Measurements from ENCODE around the gene PTPRJ.

DNA sequence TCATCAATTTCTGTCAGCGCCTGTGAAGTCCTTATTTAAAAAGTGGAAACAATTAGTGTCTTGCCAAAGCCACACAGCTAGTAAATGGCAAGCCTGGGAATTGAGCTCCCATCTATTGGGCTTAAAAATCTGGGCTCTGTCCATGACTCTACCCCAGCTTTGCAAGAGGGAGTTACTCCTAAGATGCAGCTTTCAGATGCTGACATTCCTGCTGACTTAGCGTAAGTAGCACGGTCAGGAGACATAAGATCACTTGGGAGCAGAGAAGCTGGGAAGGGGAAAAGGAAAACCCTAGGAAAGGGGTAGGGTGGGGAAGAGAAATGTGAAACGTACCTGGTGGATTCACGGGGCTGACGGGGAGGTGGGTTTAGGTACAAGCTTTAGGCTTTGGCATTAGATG lies 200.3 kb downstream of the PTPRJ start:
- no peak for TF ChIP-seq EZH2 (IDR thresholded peaks at IDR 0.05; ENCODE audit: borderline replicate concordance)
- TF ChIP-seq, protein P1, sequence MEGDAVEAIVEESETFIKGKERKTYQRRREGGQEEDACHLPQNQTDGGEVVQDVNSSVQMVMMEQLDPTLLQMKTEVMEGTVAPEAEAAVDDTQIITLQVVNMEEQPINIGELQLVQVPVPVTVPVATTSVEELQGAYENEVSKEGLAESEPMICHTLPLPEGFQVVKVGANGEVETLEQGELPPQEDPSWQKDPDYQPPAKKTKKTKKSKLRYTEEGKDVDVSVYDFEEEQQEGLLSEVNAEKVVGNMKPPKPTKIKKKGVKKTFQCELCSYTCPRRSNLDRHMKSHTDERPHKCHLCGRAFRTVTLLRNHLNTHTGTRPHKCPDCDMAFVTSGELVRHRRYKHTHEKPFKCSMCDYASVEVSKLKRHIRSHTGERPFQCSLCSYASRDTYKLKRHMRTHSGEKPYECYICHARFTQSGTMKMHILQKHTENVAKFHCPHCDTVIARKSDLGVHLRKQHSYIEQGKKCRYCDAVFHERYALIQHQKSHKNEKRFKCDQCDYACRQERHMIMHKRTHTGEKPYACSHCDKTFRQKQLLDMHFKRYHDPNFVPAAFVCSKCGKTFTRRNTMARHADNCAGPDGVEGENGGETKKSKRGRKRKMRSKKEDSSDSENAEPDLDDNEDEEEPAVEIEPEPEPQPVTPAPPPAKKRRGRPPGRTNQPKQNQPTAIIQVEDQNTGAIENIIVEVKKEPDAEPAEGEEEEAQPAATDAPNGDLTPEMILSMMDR (IDR thresholded peaks at IDR 0.05; ENCODE audit: poor library complexity) = no peak
- TF ChIP-seq EZH2phosphoT487 (IDR thresholded peaks at IDR 0.05; ENCODE audit: low read depth, severe bottlenecking, unreplicated experiment) = no peak

Measured in hepatocyte (in vitro differentiated cells).